HEK293 (cell line): ENCODE data around the gene FRS2.

ENCODE experiments used
- CTCF ChIA-PET: fragments of 350-600 bp; formaldehyde crosslinking; extraction: SDS; loops from one replicate; lab custom pipeline; 2021; ENCODE audit warnings: antibody characterized with exemption; lab: Yijun Ruan, JAX
- POLR2A ChIA-PET: fragments of 300-600 bp; formaldehyde crosslinking; extraction: SDS; loops from one replicate; lab custom pipeline; 2020; ENCODE audit warnings: antibody characterized with exemption, inconsistent platforms; lab: Yijun Ruan, JAX
- H3K27ac ChIP-seq: fragments of 200-500 bp; sonication (Bioruptor generic); 2 replicates; pipeline ENCODE4 v1.5.1; 2014; ENCODE audit warnings: low read depth, low read length, control low read depth, inconsistent platforms; ENCODE audit errors: extremely low read depth
- H3K36me3 ChIP-seq, 2 experiments: fragments of 200-500 bp in 1 of 2; sonication (Bioruptor generic) in 1 of 2; 1 replicate in 1 of 2; 2 replicates in 1 of 2; pipeline ENCODE4 v1.5.1; 2014 to 2017; ENCODE audit warnings: inconsistent platforms in 2 of 2, low read length in 2 of 2; ENCODE audit not compliant: control insufficient read depth in 2 of 2, insufficient read depth in 1 of 2
- H3K4me1 ChIP-seq: fragments of 200-500 bp; sonication (Bioruptor generic); 2 replicates; pipeline ENCODE4 v1.5.1; 2014; ENCODE audit warnings: mild to moderate bottlenecking, low read length, inconsistent platforms; ENCODE audit not compliant: control insufficient read depth, insufficient read depth
- H3K4me3 ChIP-seq: 2 replicates; pipeline ENCODE4 v1.5.1; 2011; ENCODE audit warnings: low read depth, mild to moderate bottlenecking, control low read depth, low read length, moderate library complexity
- H3K9me3 ChIP-seq: fragments of 200-500 bp; sonication (Bioruptor generic); 2 replicates; pipeline ENCODE4 v1.5.1; 2014; ENCODE audit warnings: low read depth, low read length, inconsistent platforms; ENCODE audit not compliant: control insufficient read depth, insufficient read depth
- GLIS2 ChIP-seq: fragments of 450-650 bp; formaldehyde crosslinking; IDR thresholded peaks from 2 replicates; pipeline ENCODE4 v1.5.1; 2016; ENCODE audit warnings: missing biosample characterization, missing genetic modification characterization
- HOXD13 ChIP-seq: sonication (generic); formaldehyde crosslinking; IDR thresholded peaks from 2 replicates; pipeline ENCODE4 v1.8.0; 2022; ENCODE audit warnings: missing genetic modification reagents, borderline replicate concordance
- SP3 ChIP-seq: fragments of 450-650 bp; formaldehyde crosslinking; IDR thresholded peaks from 2 replicates; pipeline ENCODE4 v1.5.1; 2016; ENCODE audit warnings: missing biosample characterization, missing genetic modification characterization
- ZBTB20 ChIP-seq: fragments of 450-650 bp; formaldehyde crosslinking; IDR thresholded peaks from 2 replicates; pipeline ENCODE4 v1.5.1; 2016; ENCODE audit warnings: missing biosample characterization, missing genetic modification characterization
- ZBTB21 ChIP-seq: fragments of 450-650 bp; formaldehyde crosslinking; IDR thresholded peaks from 2 replicates; pipeline ENCODE4 v1.5.1; 2017; ENCODE audit warnings: missing biosample characterization, missing genetic modification characterization
- ZBTB7A ChIP-seq: fragments of 450-650 bp; formaldehyde crosslinking; IDR thresholded peaks from 2 replicates; pipeline ENCODE4 v1.5.1; 2016; ENCODE audit warnings: low read depth, missing biosample characterization, missing genetic modification characterization
- ZBTB8A ChIP-seq: fragments of 450-650 bp; formaldehyde crosslinking; IDR thresholded peaks from 2 replicates; pipeline ENCODE4 v1.5.1; 2016; ENCODE audit warnings: missing biosample characterization, missing genetic modification characterization
- ZNF114 ChIP-seq: fragments of 450-650 bp; formaldehyde crosslinking; IDR thresholded peaks from 2 replicates; pipeline ENCODE4 v1.5.0; 2017; ENCODE audit warnings: missing biosample characterization, missing genetic modification characterization
- ZNF140 ChIP-seq: fragments of 450-650 bp; formaldehyde crosslinking; IDR thresholded peaks from 2 replicates; pipeline ENCODE4 v1.5.1; 2016; ENCODE audit warnings: missing biosample characterization, missing genetic modification characterization
- ZNF214 ChIP-seq: fragments of 450-650 bp; formaldehyde crosslinking; IDR thresholded peaks from 2 replicates; pipeline ENCODE4 v1.5.1; 2017; ENCODE audit warnings: missing biosample characterization, mild to moderate bottlenecking, missing genetic modification characterization, borderline replicate concordance
- ZNF335 ChIP-seq: fragments of 450-650 bp; formaldehyde crosslinking; conservative IDR thresholded peaks from 2 replicates; pipeline ENCODE4 v1.5.1; 2016; ENCODE audit warnings: missing biosample characterization, missing genetic modification characterization
- ZNF426 ChIP-seq: fragments of 450-650 bp; formaldehyde crosslinking; IDR thresholded peaks from 2 replicates; pipeline ENCODE4 v1.5.1; 2017; ENCODE audit warnings: missing biosample characterization, missing genetic modification characterization, mild to moderate bottlenecking, inconsistent platforms, moderate library complexity
- ZNF488 ChIP-seq: fragments of 450-650 bp; formaldehyde crosslinking; IDR thresholded peaks from 2 replicates; pipeline ENCODE4 v1.5.1; 2016; ENCODE audit warnings: missing biosample characterization, missing genetic modification characterization
- ZNF561 ChIP-seq: fragments of 450-650 bp; IDR thresholded peaks from 2 replicates; pipeline ENCODE4 v1.5.1; 2018; ENCODE audit warnings: missing biosample characterization, missing genetic modification characterization, borderline replicate concordance
- ZNF623 ChIP-seq: fragments of 450-650 bp; formaldehyde crosslinking; IDR thresholded peaks from 2 replicates; pipeline ENCODE4 v1.5.1; 2016; ENCODE audit warnings: missing biosample characterization, missing genetic modification characterization
- ZNF629 ChIP-seq: fragments of 450-650 bp; formaldehyde crosslinking; IDR thresholded peaks from 2 replicates; pipeline ENCODE4 v1.5.1; 2017; ENCODE audit warnings: missing biosample characterization, missing genetic modification characterization
- ZNF654 ChIP-seq: fragments of 450-650 bp; formaldehyde crosslinking; IDR thresholded peaks from 2 replicates; pipeline ENCODE4 v1.5.1; 2016; ENCODE audit warnings: low read depth, missing biosample characterization, missing genetic modification characterization
- ZNF837 ChIP-seq: fragments of 450-650 bp; formaldehyde crosslinking; IDR thresholded peaks from 2 replicates; pipeline ENCODE4 v1.5.1; 2016; ENCODE audit warnings: missing biosample characterization, missing genetic modification characterization
- ZXDB ChIP-seq: fragments of 450-650 bp; formaldehyde crosslinking; IDR thresholded peaks from 2 replicates; pipeline ENCODE4 v1.5.1; 2016; ENCODE audit warnings: missing biosample characterization, missing genetic modification characterization
- TF ChIP-seq, protein P1 (sequence below): fragments of 450-650 bp; formaldehyde crosslinking; IDR thresholded peaks from 2 replicates; pipeline ENCODE4 v1.5.1; 2016; ENCODE audit warnings: missing biosample characterization, missing genetic modification characterization
- TF ChIP-seq, protein P2 (sequence below): fragments of 450-650 bp; formaldehyde crosslinking; IDR thresholded peaks from 2 replicates; pipeline ENCODE4 v1.5.1; 2016; ENCODE audit warnings: missing biosample characterization, missing genetic modification characterization
- TF ChIP-seq, protein P3 (sequence below): fragments of 450-650 bp; formaldehyde crosslinking; IDR thresholded peaks from 2 replicates; pipeline ENCODE4 v1.5.0; 2017; ENCODE audit warnings: missing biosample characterization, missing genetic modification characterization, borderline replicate concordance
- TF ChIP-seq, protein P4 (sequence below): fragments of 450-650 bp; formaldehyde crosslinking; IDR thresholded peaks from 2 replicates; pipeline ENCODE4 v1.5.1; 2016; ENCODE audit warnings: missing biosample characterization, missing genetic modification characterization

FRS2 gene

GRCh38 chr12:69579029-69579428, 108.8 kb downstream of the FRS2 start:
- CTCF ChIA-PET, result interaction anchor here (0.7 to 1.8 kb wide), 3 partner anchors 8 to 253 kb away, joined by 3 to 16 read pairs (median 3); no protein-coding TSS in a partner anchor

DNA sequence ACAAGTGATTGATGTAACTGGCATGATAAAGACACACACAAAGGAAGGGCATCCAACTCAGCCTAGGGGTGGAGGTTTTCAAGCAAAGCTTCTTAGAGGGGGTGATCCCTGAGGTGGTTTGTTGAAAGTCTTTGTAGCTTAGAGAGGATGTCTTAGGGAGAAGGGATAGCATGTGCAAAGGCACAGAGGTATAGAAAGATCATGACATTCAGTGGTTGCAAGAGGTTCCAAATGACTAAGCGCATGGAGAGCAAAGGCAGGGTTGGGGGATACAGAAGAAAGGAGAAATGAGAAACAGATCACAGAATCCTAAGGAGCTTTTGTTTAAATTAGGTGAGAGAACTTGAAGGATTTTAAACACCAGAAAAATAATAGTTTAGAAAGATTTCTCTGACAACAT, 109.9 kb downstream of the FRS2 start:
- ChIA-PET POLR2A (no interaction called here), CTCF (interaction anchor here (0.6 to 1.8 kb wide), 7 partner anchors 9 to 1256 kb away, joined by 3 to 16 read pairs (median 3); no protein-coding TSS in a partner anchor)
- Histone ChIP-seq H3K9me3 (no peaks in the 10 kb centered on the region), H3K4me3 (no peak overlapping the region), H3K4me1 (no peaks in the 10 kb centered on the region), H3K36me3 (peaks cover 2 to 13% of the 10 kb centered on the region in 2 experiments; a peak in 2 of 3 replicates), H3K27ac (no peak overlapping the region)
- peak; percentile 79 for TF ChIP-seq ZNF623
- TF ChIP-seq ZBTB20 (tag by site-specific recombination), result no peak
- TF ChIP-seq, protein P1, sequence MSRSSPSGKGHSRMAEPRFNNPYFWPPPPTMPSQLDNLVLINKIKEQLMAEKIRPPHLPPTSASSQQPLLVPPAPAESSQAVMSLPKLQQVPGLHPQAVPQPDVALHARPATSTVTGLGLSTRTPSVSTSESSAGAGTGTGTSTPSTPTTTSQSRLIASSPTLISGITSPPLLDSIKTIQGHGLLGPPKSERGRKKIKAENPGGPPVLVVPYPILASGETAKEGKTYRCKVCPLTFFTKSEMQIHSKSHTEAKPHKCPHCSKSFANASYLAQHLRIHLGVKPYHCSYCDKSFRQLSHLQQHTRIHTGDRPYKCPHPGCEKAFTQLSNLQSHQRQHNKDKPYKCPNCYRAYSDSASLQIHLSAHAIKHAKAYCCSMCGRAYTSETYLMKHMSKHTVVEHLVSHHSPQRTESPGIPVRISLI (tag by site-specific recombination), result peak; percentile 80; the same call in 1 of the 2 replicates

More at GRCh38 chr12:69579029-69579428, 108.8 kb downstream of the FRS2 start:
- Histone ChIP-seq H3K36me3 (peaks cover 8 to 23% of the 10 kb centered on the region in 2 experiments; a peak in 2 of 3 replicates), H3K27ac (no peak overlapping the region), H3K4me3 (no peak overlapping the region), H3K9me3 (no peaks in the 10 kb centered on the region), H3K4me1 (no peaks in the 10 kb centered on the region)
- POLR2A ChIA-PET, result no interaction called here
- no peak for TF ChIP-seq ZXDB (tag by site-specific recombination)
- TF ChIP-seq ZNF488 (tag by site-specific recombination), result no peak
- no peak for TF ChIP-seq ZNF114 (tag by site-specific recombination)
- no peak for TF ChIP-seq ZBTB7A (tag by site-specific recombination)
- TF ChIP-seq ZNF629 (tag by site-specific recombination), result no peak
- TF ChIP-seq ZNF335 (tag by site-specific recombination), result no peak
- TF ChIP-seq HOXD13 (CRISPR knock-in tag), result no peak
- TF ChIP-seq ZNF837 (tag by site-specific recombination), result no peak
- no peak for TF ChIP-seq ZNF140 (tag by site-specific recombination)
- no peak for TF ChIP-seq ZBTB21 (tag by site-specific recombination)
- TF ChIP-seq, protein P2, sequence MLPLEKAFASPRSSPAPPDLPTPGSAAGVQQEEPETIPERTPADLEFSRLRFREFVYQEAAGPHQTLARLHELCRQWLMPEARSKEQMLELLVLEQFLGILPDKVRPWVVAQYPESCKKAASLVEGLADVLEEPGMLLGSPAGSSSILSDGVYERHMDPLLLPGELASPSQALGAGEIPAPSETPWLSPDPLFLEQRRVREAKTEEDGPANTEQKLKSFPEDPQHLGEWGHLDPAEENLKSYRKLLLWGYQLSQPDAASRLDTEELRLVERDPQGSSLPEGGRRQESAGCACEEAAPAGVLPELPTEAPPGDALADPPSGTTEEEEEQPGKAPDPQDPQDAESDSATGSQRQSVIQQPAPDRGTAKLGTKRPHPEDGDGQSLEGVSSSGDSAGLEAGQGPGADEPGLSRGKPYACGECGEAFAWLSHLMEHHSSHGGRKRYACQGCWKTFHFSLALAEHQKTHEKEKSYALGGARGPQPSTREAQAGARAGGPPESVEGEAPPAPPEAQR (tag by site-specific recombination), result no peak
- no peak for TF ChIP-seq ZBTB8A (tag by site-specific recombination)
- no peak for TF ChIP-seq GLIS2 (tag by site-specific recombination)
- TF ChIP-seq, protein P3, sequence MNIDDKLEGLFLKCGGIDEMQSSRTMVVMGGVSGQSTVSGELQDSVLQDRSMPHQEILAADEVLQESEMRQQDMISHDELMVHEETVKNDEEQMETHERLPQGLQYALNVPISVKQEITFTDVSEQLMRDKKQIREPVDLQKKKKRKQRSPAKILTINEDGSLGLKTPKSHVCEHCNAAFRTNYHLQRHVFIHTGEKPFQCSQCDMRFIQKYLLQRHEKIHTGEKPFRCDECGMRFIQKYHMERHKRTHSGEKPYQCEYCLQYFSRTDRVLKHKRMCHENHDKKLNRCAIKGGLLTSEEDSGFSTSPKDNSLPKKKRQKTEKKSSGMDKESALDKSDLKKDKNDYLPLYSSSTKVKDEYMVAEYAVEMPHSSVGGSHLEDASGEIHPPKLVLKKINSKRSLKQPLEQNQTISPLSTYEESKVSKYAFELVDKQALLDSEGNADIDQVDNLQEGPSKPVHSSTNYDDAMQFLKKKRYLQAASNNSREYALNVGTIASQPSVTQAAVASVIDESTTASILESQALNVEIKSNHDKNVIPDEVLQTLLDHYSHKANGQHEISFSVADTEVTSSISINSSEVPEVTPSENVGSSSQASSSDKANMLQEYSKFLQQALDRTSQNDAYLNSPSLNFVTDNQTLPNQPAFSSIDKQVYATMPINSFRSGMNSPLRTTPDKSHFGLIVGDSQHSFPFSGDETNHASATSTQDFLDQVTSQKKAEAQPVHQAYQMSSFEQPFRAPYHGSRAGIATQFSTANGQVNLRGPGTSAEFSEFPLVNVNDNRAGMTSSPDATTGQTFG (tag by site-specific recombination), result no peak
- TF ChIP-seq, protein P4, sequence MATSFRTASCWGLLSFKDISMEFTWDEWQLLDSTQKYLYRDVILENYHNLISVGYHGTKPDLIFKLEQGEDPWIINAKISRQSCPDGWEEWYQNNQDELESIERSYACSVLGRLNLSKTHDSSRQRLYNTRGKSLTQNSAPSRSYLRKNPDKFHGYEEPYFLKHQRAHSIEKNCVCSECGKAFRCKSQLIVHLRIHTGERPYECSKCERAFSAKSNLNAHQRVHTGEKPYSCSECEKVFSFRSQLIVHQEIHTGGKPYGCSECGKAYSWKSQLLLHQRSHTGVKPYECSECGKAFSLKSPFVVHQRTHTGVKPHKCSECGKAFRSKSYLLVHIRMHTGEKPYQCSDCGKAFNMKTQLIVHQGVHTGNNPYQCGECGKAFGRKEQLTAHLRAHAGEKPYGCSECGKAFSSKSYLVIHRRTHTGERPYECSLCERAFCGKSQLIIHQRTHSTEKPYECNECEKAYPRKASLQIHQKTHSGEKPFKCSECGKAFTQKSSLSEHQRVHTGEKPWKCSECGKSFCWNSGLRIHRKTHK (tag by site-specific recombination), result no peak
- no peak for TF ChIP-seq ZNF654 (tag by site-specific recombination)
- TF ChIP-seq ZNF561 (tag by site-specific recombination), result no peak
- no peak for TF ChIP-seq SP3 (tag by site-specific recombination)
- TF ChIP-seq ZNF214 (tag by site-specific recombination), result no peak
- TF ChIP-seq ZNF426 (tag by site-specific recombination), result no peak
